HEK293 (cell line): ENCODE measurements around the gene RHBDL3.

Experiments used
- SETDB1 ChIP-seq: IDR thresholded peaks from one replicate; pipeline ENCODE4 v1.6.1; 2017; ENCODE audit warnings: mild to moderate bottlenecking, low read length, moderate library complexity, mixed read lengths; ENCODE audit not compliant: insufficient read length
- ZNF112 ChIP-seq: fragments of 450-650 bp; formaldehyde crosslinking; IDR thresholded peaks from 2 replicates; pipeline ENCODE4 v1.5.0; 2017; ENCODE audit warnings: missing biosample characterization, missing genetic modification characterization
- ZNF140 ChIP-seq: fragments of 450-650 bp; formaldehyde crosslinking; IDR thresholded peaks from 2 replicates; pipeline ENCODE4 v1.5.1; 2016; ENCODE audit warnings: missing biosample characterization, missing genetic modification characterization
- TF ChIP-seq, protein P1 (sequence below): fragments of 450-650 bp; formaldehyde crosslinking; IDR thresholded peaks from 2 replicates; pipeline ENCODE4 v1.5.1; 2016; ENCODE audit warnings: missing biosample characterization, missing genetic modification characterization
- TF ChIP-seq, protein P2 (sequence below): fragments of 450-650 bp; formaldehyde crosslinking; IDR thresholded peaks from 2 replicates; pipeline ENCODE4 v1.5.1; 2016; ENCODE audit warnings: missing biosample characterization, missing genetic modification characterization

DNA sequence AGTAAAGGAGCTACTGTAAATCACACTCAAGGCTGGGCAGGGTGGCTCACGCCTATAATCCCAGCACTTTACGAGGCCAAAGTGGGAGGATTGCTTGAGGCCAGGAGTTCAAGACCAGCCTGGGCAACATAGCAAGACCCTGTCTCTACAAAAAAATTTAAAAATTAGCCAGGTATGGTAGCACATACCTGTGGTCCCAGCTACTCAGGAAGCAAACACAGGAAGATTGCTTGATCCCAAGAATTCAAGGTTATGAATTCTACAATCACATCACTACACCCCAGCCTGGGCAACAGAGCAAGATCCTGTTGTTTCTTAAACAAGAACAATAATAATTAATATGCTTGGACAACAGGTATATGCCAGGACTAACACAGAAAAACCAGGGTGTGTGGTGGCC, 13.2 kb downstream of the RHBDL3 start:
- TF ChIP-seq ZNF112 (tag by site-specific recombination) (no peak), ZNF140 (tag by site-specific recombination) (no peak), SETDB1 (no peak)
- TF ChIP-seq, protein P1, sequence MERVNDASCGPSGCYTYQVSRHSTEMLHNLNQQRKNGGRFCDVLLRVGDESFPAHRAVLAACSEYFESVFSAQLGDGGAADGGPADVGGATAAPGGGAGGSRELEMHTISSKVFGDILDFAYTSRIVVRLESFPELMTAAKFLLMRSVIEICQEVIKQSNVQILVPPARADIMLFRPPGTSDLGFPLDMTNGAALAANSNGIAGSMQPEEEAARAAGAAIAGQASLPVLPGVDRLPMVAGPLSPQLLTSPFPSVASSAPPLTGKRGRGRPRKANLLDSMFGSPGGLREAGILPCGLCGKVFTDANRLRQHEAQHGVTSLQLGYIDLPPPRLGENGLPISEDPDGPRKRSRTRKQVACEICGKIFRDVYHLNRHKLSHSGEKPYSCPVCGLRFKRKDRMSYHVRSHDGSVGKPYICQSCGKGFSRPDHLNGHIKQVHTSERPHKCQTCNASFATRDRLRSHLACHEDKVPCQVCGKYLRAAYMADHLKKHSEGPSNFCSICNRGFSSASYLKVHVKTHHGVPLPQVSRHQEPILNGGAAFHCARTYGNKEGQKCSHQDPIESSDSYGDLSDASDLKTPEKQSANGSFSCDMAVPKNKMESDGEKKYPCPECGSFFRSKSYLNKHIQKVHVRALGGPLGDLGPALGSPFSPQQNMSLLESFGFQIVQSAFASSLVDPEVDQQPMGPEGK (tag by site-specific recombination) = no peak
- TF ChIP-seq, protein P2, sequence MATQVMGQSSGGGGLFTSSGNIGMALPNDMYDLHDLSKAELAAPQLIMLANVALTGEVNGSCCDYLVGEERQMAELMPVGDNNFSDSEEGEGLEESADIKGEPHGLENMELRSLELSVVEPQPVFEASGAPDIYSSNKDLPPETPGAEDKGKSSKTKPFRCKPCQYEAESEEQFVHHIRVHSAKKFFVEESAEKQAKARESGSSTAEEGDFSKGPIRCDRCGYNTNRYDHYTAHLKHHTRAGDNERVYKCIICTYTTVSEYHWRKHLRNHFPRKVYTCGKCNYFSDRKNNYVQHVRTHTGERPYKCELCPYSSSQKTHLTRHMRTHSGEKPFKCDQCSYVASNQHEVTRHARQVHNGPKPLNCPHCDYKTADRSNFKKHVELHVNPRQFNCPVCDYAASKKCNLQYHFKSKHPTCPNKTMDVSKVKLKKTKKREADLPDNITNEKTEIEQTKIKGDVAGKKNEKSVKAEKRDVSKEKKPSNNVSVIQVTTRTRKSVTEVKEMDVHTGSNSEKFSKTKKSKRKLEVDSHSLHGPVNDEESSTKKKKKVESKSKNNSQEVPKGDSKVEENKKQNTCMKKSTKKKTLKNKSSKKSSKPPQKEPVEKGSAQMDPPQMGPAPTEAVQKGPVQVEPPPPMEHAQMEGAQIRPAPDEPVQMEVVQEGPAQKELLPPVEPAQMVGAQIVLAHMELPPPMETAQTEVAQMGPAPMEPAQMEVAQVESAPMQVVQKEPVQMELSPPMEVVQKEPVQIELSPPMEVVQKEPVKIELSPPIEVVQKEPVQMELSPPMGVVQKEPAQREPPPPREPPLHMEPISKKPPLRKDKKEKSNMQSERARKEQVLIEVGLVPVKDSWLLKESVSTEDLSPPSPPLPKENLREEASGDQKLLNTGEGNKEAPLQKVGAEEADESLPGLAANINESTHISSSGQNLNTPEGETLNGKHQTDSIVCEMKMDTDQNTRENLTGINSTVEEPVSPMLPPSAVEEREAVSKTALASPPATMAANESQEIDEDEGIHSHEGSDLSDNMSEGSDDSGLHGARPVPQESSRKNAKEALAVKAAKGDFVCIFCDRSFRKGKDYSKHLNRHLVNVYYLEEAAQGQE = no peak
